Measurements from ENCODE around the gene GPR108.

DNA sequence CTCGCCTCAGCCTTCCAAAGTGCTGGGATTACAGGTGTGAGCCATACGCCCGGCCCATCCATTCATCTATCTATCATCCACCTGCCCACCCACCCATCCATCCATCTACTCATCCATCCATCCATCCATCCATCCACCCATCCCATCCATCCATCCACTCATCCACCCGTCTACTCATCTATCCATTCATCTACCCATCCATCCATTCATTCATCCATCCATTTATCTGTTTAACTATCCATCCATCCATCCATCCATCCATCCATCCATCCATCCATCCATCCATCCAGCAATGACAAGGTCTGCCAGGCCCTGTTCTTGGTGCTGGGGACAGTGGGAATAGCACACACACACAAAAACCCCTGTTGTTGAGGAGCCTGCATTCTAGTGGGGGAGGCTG lies 39.6 kb upstream of the GPR108 start:
- TF ChIP-seq, protein P1, sequence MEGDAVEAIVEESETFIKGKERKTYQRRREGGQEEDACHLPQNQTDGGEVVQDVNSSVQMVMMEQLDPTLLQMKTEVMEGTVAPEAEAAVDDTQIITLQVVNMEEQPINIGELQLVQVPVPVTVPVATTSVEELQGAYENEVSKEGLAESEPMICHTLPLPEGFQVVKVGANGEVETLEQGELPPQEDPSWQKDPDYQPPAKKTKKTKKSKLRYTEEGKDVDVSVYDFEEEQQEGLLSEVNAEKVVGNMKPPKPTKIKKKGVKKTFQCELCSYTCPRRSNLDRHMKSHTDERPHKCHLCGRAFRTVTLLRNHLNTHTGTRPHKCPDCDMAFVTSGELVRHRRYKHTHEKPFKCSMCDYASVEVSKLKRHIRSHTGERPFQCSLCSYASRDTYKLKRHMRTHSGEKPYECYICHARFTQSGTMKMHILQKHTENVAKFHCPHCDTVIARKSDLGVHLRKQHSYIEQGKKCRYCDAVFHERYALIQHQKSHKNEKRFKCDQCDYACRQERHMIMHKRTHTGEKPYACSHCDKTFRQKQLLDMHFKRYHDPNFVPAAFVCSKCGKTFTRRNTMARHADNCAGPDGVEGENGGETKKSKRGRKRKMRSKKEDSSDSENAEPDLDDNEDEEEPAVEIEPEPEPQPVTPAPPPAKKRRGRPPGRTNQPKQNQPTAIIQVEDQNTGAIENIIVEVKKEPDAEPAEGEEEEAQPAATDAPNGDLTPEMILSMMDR (IDR thresholded peaks at IDR 0.05; ENCODE audit: poor library complexity, severe bottlenecking): no peak
- no peak for TF ChIP-seq POLR2AphosphoS5 (IDR thresholded peaks at IDR 0.05)
